IMR-90 (cell line): Measurements from ENCODE around the gene SNCG. TPM values are rescaled to one million over a fixed set of nuclear protein-coding genes. Genes with fewer than 3 reads are reported as not detected.

Source experiments
- ATAC-seq: fragments of 200-7000 bp; cut with Tn5 transposase; 2 replicates; pipeline ENCODE4 v1.9.1; 2020; ENCODE audit warnings: low read depth, mild to moderate bottlenecking, moderate library complexity
- BruUV-seq: library from RNA; stranded (reverse); fragments of 400-500 nt; replicated peaks from 2 replicates; lab custom pipeline; 2021; lab: Mats Ljungman, UMichigan
- CTCF ChIA-PET: fragments of 300-600 bp; formaldehyde crosslinking; extraction: SDS; loops from one replicate; lab custom pipeline; 2021; ENCODE audit warnings: antibody characterized with exemption; lab: Yijun Ruan, JAX
- POLR2A ChIA-PET: fragments of 300-600 bp; sonication (Branson Sonifier 250); formaldehyde crosslinking; loops from one replicate; lab custom pipeline; 2022; ENCODE audit warnings: antibody characterized with exemption; ENCODE audit not compliant: unreplicated experiment; lab: Charles Lee
- DNase-seq: peaks from one replicate; pipeline ENCODE4 v3.0.0; 2013
- H2AFZ ChIP-seq: replicated peaks from 2 replicates; pipeline ENCODE3; 2013; ENCODE audit warnings: low read length, mild to moderate bottlenecking; ENCODE audit not compliant: poor library complexity
- H2AK5ac ChIP-seq: 2 replicates; pipeline ENCODE4 v1.6.1; 2013; ENCODE audit warnings: low read depth, low read length, inconsistent platforms
- H2AK9ac ChIP-seq: replicated peaks from 2 replicates; pipeline ENCODE3; 2013; ENCODE audit warnings: mild to moderate bottlenecking, low read depth, low read length, moderate library complexity; ENCODE audit not compliant: poor library complexity
- H2BK120ac ChIP-seq: 2 replicates; pipeline ENCODE4 v1.6.1; 2013; ENCODE audit warnings: low read depth, low read length, inconsistent platforms
- H2BK15ac ChIP-seq: 3 replicates; pipeline ENCODE4 v1.6.1; 2013; ENCODE audit warnings: low read depth, low read length, inconsistent platforms
- H2BK20ac ChIP-seq: 2 replicates; pipeline ENCODE4 v1.6.1; 2013; ENCODE audit warnings: low read depth, mild to moderate bottlenecking, inconsistent platforms, low read length, moderate library complexity
- H2BK5ac ChIP-seq: 2 replicates; pipeline ENCODE4 v1.6.1; 2013; ENCODE audit warnings: mild to moderate bottlenecking, low read depth, low read length, inconsistent platforms; ENCODE audit not compliant: poor library complexity, severe bottlenecking
- H3K14ac ChIP-seq: replicated peaks from 2 replicates; pipeline ENCODE4 v1.6.1; 2013; ENCODE audit warnings: low read depth, low read length, inconsistent platforms
- H3K18ac ChIP-seq: 2 replicates; pipeline ENCODE4 v1.6.1; 2013; ENCODE audit warnings: low read depth, low read length, control low read depth
- H3K23ac ChIP-seq: 2 replicates; pipeline ENCODE4 v1.6.1; 2013; ENCODE audit warnings: low read depth, low read length, inconsistent platforms
- H3K27ac ChIP-seq: 2 replicates; pipeline ENCODE4 v1.5.1; 2013; ENCODE audit warnings: mild to moderate bottlenecking, control low read depth, low read length; ENCODE audit not compliant: insufficient read depth
- H3K27me3 ChIP-seq: 2 replicates; pipeline ENCODE4 v1.6.1; 2013; ENCODE audit warnings: low read length; ENCODE audit not compliant: control insufficient read depth, insufficient read depth
- H3K36me3 ChIP-seq: 2 replicates; pipeline ENCODE4 v1.6.1; 2013; ENCODE audit warnings: low read length, mixed read lengths; ENCODE audit not compliant: control insufficient read depth, insufficient read depth
- H3K4ac ChIP-seq: 2 replicates; pipeline ENCODE4 v1.6.1; 2013; ENCODE audit warnings: low read depth, low read length, inconsistent platforms
- H3K4me1 ChIP-seq: 2 replicates; pipeline ENCODE4 v1.6.1; 2013; ENCODE audit warnings: low read length, mixed read lengths; ENCODE audit not compliant: control insufficient read depth, insufficient read depth
- H3K4me2 ChIP-seq: 2 replicates; pipeline ENCODE4 v1.6.1; 2013; ENCODE audit warnings: low read depth, mild to moderate bottlenecking, control low read depth, low read length, moderate library complexity
- H3K4me3 ChIP-seq: 2 replicates; pipeline ENCODE4 v1.5.1; 2013; ENCODE audit warnings: low read depth, mild to moderate bottlenecking, control low read depth, low read length, moderate library complexity; ENCODE audit not compliant: insufficient read depth
- H3K56ac ChIP-seq: 2 replicates; pipeline ENCODE4 v1.6.1; 2013; ENCODE audit warnings: low read length, inconsistent platforms; ENCODE audit not compliant: insufficient read depth; ENCODE audit errors: extremely low read depth
- H3K79me1 ChIP-seq, 2 experiments: 2 replicates each; pipeline ENCODE4 v1.6.1; 2013; ENCODE audit warnings: low read length in 2 of 2, inconsistent platforms in 1 of 2, low read depth in 1 of 2
- H3K9ac ChIP-seq: 2 replicates; pipeline ENCODE4 v1.6.1; 2013; ENCODE audit warnings: low read depth, low read length, control low read depth
- H3K9me1 ChIP-seq: 2 replicates; pipeline ENCODE4 v1.6.1; 2013; ENCODE audit warnings: low read length, inconsistent platforms; ENCODE audit not compliant: insufficient read depth
- H3K9me3 ChIP-seq: 2 replicates; pipeline ENCODE4 v1.6.1; 2013; ENCODE audit warnings: low read length; ENCODE audit not compliant: control insufficient read depth, insufficient read depth
- H4K20me1 ChIP-seq: 2 replicates; pipeline ENCODE4 v1.6.1; 2013; ENCODE audit warnings: low read length, inconsistent platforms; ENCODE audit not compliant: insufficient read depth
- H4K5ac ChIP-seq: 2 replicates; pipeline ENCODE4 v1.6.1; 2013; ENCODE audit warnings: mild to moderate bottlenecking, low read depth, low read length, control low read depth
- H4K8ac ChIP-seq, 2 experiments: 2 replicates each; pipeline ENCODE4 v1.6.1; 2013; ENCODE audit warnings: low read depth in 2 of 2, low read length in 2 of 2, control low read depth in 1 of 2, inconsistent platforms in 1 of 2
- H4K91ac ChIP-seq: 2 replicates; pipeline ENCODE4 v1.6.1; 2013; ENCODE audit warnings: low read depth, low read length, inconsistent platforms; ENCODE audit not compliant: insufficient read depth
- BHLHE40 ChIP-seq: fragments of 150-350 bp; IDR thresholded peaks from 2 replicates; pipeline ENCODE4 v1.6.1; 2016; ENCODE audit warnings: mild to moderate bottlenecking, low read depth, low read length
- CEBPB ChIP-seq: IDR thresholded peaks from 2 replicates; pipeline ENCODE4 v1.6.1; 2012; ENCODE audit warnings: low read depth, low read length, improper control_type of control experiment
- CHD1 ChIP-seq: IDR thresholded peaks from 2 replicates; pipeline ENCODE4 v1.6.1; 2012; ENCODE audit warnings: low read depth, low read length, improper control_type of control experiment
- CTCF ChIP-seq: conservative IDR thresholded peaks from 2 replicates; pipeline ENCODE4 v1.5.1; 2012; ENCODE audit warnings: mild to moderate bottlenecking, low read depth, low read length, improper control_type of control experiment
- FOS ChIP-seq: fragments of 150-350 bp; IDR thresholded peaks from 2 replicates; pipeline ENCODE4 v1.6.1; 2016; ENCODE audit warnings: low read depth, low read length
- MAFK ChIP-seq: IDR thresholded peaks from 2 replicates; pipeline ENCODE4 v1.6.1; 2012; ENCODE audit warnings: low read depth, low read length, improper control_type of control experiment
- MAZ ChIP-seq: IDR thresholded peaks from 2 replicates; pipeline ENCODE4 v1.6.1; 2012; ENCODE audit warnings: low read depth, mild to moderate bottlenecking, low read length, improper control_type of control experiment, moderate library complexity, borderline replicate concordance
- MXI1 ChIP-seq: IDR thresholded peaks from 2 replicates; pipeline ENCODE4 v1.6.1; 2012; ENCODE audit warnings: low read depth, mild to moderate bottlenecking, low read length, moderate library complexity, borderline replicate concordance
- NFE2L2 ChIP-seq: fragments of 150-350 bp; IDR thresholded peaks from 2 replicates; pipeline ENCODE4 v1.6.1; 2016; ENCODE audit warnings: low read depth, mild to moderate bottlenecking, low read length
- POLR2A ChIP-seq: IDR thresholded peaks from 2 replicates; pipeline ENCODE4 v1.6.1; 2012; ENCODE audit warnings: mild to moderate bottlenecking, low read depth, low read length
- RAD21 ChIP-seq: IDR thresholded peaks from 2 replicates; pipeline ENCODE4 v1.6.1; 2012; ENCODE audit warnings: low read length, improper control_type of control experiment
- RCOR1 ChIP-seq: IDR thresholded peaks from 2 replicates; pipeline ENCODE4 v1.6.1; 2012; ENCODE audit warnings: mild to moderate bottlenecking, low read length, improper control_type of control experiment; ENCODE audit not compliant: insufficient replicate concordance
- RFX5 ChIP-seq: IDR thresholded peaks from 2 replicates; pipeline ENCODE4 v1.8.0; 2012; ENCODE audit warnings: low read depth, mild to moderate bottlenecking, low read length, moderate library complexity
- WGBS, 2 experiments: methylation state at CpG; one replicate each; pipeline versions ENCODE4 v1.1.5 to v1.1.7; 2013; ENCODE audit warnings: missing lambda C conversion rate in 2 of 2; ENCODE audit not compliant: insufficient read length in 1 of 2; ENCODE audit errors: extremely low coverage in 2 of 2; 5-methylcytosine and 5-hydroxymethylcytosine counted together
- dilution Hi-C: fragments of 300-500 bp; cut with HindIII; formaldehyde crosslinking; loops from one replicate; pipeline ENCODE4 v1.14.3; 2018; ENCODE audit warnings: low sequenced_read_pairs; ENCODE audit not compliant: unreplicated experiment
- in situ Hi-C: fragments of 300-500 bp; cut with MboI; formaldehyde crosslinking; loops from 3 replicates; pipeline ENCODE4 v1.14.3; 2019; ENCODE audit warnings: low sequenced_read_pairs, inconsistent platforms, mixed read lengths
- intact Hi-C: fragments of 100-400 bp; cut with micrococcal nuclease; formaldehyde crosslinking; loops from 2 replicates; pipeline ENCODE4 v1.10.0; 2022
- polyA plus RNA-seq, 3 experiments: library from polyadenylated mRNA; depleted of rRNA; stranded (reverse); fragments of >200 nt; gene quantifications; 2 replicates each; pipeline ENCODE4 v1.2.3, GENCODE V29; 2012; ENCODE audit warnings: low replicate concordance in 1 of 3
- total RNA-seq: library from RNA; depleted of rRNA; stranded (reverse); fragments of >200 nt; gene quantifications from 2 replicates; pipeline ENCODE4 v1.2.3, GENCODE V29; 2012
- TF ChIP-seq, protein P1 (sequence below): fragments of 150-350 bp; IDR thresholded peaks from 2 replicates; pipeline ENCODE4 v1.6.1; 2017; ENCODE audit warnings: mild to moderate bottlenecking, antibody characterized with exemption, low read length, low read depth
- TF ChIP-seq, protein P2 (sequence below): fragments of 150-350 bp; IDR thresholded peaks from 2 replicates; pipeline ENCODE4 v1.6.1; 2016; ENCODE audit warnings: low read depth, mild to moderate bottlenecking, low read length, moderate library complexity, borderline replicate concordance

The SNCG gene
- total and polyA plus RNA-seq, 2 of the 4 experiments (the other 2 are of a cell fraction): 10.6 to 19.0 TPM

DNA sequence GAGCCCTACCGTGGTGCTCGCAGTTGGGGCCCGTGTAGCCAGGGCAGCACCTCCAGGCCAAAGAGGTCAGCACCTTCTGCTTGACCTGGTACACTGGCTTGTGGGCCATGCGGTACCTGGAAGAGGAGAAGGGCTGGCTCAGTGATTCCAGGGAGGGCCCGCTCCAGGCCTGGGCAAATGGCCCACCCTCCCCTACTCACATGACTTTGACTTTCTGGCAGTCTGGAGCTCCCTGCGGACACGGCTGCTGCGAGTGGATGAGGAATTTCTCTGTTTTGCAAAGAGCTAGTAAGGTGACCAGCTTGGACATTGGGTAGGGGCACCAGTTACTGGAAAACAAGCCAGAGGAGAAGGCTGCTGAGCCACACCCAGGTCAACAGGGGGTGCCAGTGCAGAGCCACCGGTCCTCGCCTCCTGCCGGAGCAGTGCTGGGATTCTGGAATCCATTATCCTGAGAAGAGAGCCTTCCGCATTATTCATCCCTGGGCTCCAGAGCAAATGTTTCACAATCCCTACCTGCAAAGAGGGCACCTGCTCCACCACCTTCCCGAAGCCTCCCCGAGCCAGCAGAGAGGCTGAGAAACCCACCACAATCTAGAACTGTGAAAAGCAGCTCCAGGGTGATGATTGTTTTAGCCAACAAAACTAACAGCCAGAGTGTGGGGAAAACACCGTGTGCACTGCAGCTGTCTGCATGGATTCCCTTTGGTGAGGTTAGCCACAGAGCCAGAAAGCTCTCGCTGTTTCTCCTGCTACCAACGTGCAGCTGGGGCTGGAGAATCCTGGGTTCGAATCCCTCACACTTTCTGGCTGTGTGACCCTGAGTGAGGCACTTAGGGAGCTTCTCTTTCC, 12.8 kb upstream of the SNCG start:
- H2BK120ac ChIP-seq: no peak overlapping the region
- WGBS, 2 experiments: 56% methylated on average over 3 of the region's 18 CpGs; no CpG with 5 or more reads in 1 of the 2 experiments
- dilution Hi-C loops: no loop called here
- H3K14ac ChIP-seq: no peak overlapping the region
- DNase-seq (no peak), ATAC-seq (no peak)
- H3K9ac ChIP-seq: no peak overlapping the region
- ChIA-PET CTCF (no interaction called here), POLR2A (no interaction called here)
- no peaks in the 10 kb centered on the region for H3K9me1 ChIP-seq
- in situ Hi-C loops: no loop called here
- no peak overlapping the region for H4K5ac ChIP-seq
- H2BK20ac ChIP-seq: no peak overlapping the region
- no peaks in the 10 kb centered on the region for H4K20me1 ChIP-seq
- H3K27me3 ChIP-seq: peaks cover 14% of the 10 kb centered on the region
- no peak overlapping the region for H3K23ac ChIP-seq
- H3K56ac ChIP-seq: no peak overlapping the region
- no peaks in the 10 kb centered on the region for H3K4me1 ChIP-seq
- no peak overlapping the region for H2AK5ac ChIP-seq
- no peak overlapping the region for H4K91ac ChIP-seq
- no peak overlapping the region for H3K4ac ChIP-seq
- no peak overlapping the region for H2AFZ ChIP-seq
- no peak overlapping the region for H3K4me2 ChIP-seq
- H2BK15ac ChIP-seq: no peak overlapping the region
- no peaks in the 10 kb centered on the region for H3K9me3 ChIP-seq
- H3K27ac ChIP-seq: no peak overlapping the region
- intact Hi-C loops: no loop called here
- no peak overlapping the region for H3K4me3 ChIP-seq
- H3K36me3 ChIP-seq: no peaks in the 10 kb centered on the region
- no peak overlapping the region for H2AK9ac ChIP-seq
- BruUV-seq: no TSS peak
- H3K79me1 ChIP-seq: no peaks in the 10 kb centered on the region
- no peak overlapping the region for H2BK5ac ChIP-seq
- H3K18ac ChIP-seq: no peak overlapping the region
- H4K8ac ChIP-seq: no peak overlapping the region
- TF ChIP-seq BHLHE40 (no peak), NFE2L2 (no peak), MAZ (no peak), MAFK (no peak), MXI1 (no peak), RCOR1 (no peak), POLR2A (no peak), FOS (no peak), CEBPB (no peak), RAD21 (no peak), CHD1 (no peak), RFX5 (no peak), CTCF (no peak)
- TF ChIP-seq, protein P1, sequence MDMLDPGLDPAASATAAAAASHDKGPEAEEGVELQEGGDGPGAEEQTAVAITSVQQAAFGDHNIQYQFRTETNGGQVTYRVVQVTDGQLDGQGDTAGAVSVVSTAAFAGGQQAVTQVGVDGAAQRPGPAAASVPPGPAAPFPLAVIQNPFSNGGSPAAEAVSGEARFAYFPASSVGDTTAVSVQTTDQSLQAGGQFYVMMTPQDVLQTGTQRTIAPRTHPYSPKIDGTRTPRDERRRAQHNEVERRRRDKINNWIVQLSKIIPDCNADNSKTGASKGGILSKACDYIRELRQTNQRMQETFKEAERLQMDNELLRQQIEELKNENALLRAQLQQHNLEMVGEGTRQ: no peak
- TF ChIP-seq, protein P2, sequence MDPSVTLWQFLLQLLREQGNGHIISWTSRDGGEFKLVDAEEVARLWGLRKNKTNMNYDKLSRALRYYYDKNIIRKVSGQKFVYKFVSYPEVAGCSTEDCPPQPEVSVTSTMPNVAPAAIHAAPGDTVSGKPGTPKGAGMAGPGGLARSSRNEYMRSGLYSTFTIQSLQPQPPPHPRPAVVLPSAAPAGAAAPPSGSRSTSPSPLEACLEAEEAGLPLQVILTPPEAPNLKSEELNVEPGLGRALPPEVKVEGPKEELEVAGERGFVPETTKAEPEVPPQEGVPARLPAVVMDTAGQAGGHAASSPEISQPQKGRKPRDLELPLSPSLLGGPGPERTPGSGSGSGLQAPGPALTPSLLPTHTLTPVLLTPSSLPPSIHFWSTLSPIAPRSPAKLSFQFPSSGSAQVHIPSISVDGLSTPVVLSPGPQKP: no peak
